Prostate gland (tissue), 2 donors: ENCODE measurements around the gene CTIF.

Experiments used
- POLR2A ChIP-seq: fragments of 450-650 bp; IDR thresholded peaks from one replicate; pipeline ENCODE4 v1.6.1; 2016; ENCODE audit warnings: antibody characterized with exemption, mild to moderate bottlenecking
- TF ChIP-seq, protein P1 (sequence below), 4 experiments: fragments of 200-600 bp in 2 of 4; fragments of 450-650 bp in 2 of 4; sonication (generic) in 2 of 4; IDR thresholded peaks; 1 replicate in 3 of 4; 2 replicates in 1 of 4; pipeline ENCODE4 v1.5.1; 2016 to 2019; ENCODE audit warnings: antibody characterized with exemption in 4 of 4, mild to moderate bottlenecking in 2 of 4, moderate library complexity in 2 of 4

DNA sequence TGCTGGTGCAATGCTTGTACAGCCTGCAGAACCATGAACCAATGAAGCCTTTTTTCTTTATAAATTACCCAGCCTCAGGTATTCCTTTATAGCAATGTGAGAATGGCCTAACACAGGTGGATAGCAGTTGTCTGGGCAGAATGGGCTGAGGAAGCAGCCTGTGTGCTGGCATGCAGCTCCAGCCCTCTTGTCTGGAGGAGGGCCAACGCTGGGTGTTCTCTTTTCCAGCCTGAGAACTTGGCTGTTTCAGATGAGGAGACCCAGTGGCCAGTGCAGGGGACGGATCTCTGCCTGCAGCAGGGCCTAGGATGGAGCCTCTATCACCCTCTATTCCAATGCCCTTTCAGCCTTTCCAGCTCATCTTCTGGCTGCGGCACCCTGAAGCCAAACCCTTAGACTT is 58.8 kb downstream of the CTIF start:
- TF ChIP-seq POLR2A: no peak
- TF ChIP-seq, protein P1, sequence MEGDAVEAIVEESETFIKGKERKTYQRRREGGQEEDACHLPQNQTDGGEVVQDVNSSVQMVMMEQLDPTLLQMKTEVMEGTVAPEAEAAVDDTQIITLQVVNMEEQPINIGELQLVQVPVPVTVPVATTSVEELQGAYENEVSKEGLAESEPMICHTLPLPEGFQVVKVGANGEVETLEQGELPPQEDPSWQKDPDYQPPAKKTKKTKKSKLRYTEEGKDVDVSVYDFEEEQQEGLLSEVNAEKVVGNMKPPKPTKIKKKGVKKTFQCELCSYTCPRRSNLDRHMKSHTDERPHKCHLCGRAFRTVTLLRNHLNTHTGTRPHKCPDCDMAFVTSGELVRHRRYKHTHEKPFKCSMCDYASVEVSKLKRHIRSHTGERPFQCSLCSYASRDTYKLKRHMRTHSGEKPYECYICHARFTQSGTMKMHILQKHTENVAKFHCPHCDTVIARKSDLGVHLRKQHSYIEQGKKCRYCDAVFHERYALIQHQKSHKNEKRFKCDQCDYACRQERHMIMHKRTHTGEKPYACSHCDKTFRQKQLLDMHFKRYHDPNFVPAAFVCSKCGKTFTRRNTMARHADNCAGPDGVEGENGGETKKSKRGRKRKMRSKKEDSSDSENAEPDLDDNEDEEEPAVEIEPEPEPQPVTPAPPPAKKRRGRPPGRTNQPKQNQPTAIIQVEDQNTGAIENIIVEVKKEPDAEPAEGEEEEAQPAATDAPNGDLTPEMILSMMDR (IDR thresholded peaks at IDR 0.05): no peak
